Fibroblast of mammary gland (primary cell): ENCODE results near the gene ILDR2.

Source experiments
- DNase-seq: peaks from one replicate; pipeline ENCODE4 v3.0.0-alpha.2; 2010; ENCODE audit warnings: low read depth
- H3K4me3 ChIP-seq: 2 replicates; pipeline ENCODE4 v1.5.1; 2011; ENCODE audit warnings: low read depth, mild to moderate bottlenecking, low read length, moderate library complexity; ENCODE audit not compliant: control insufficient read depth
- CTCF ChIP-seq: conservative IDR thresholded peaks from 2 replicates; pipeline ENCODE4 v1.5.1; 2011; ENCODE audit warnings: low read depth, low read length, inconsistent platforms; ENCODE audit not compliant: control insufficient read depth, insufficient read depth

The ILDR2 gene

DNA sequence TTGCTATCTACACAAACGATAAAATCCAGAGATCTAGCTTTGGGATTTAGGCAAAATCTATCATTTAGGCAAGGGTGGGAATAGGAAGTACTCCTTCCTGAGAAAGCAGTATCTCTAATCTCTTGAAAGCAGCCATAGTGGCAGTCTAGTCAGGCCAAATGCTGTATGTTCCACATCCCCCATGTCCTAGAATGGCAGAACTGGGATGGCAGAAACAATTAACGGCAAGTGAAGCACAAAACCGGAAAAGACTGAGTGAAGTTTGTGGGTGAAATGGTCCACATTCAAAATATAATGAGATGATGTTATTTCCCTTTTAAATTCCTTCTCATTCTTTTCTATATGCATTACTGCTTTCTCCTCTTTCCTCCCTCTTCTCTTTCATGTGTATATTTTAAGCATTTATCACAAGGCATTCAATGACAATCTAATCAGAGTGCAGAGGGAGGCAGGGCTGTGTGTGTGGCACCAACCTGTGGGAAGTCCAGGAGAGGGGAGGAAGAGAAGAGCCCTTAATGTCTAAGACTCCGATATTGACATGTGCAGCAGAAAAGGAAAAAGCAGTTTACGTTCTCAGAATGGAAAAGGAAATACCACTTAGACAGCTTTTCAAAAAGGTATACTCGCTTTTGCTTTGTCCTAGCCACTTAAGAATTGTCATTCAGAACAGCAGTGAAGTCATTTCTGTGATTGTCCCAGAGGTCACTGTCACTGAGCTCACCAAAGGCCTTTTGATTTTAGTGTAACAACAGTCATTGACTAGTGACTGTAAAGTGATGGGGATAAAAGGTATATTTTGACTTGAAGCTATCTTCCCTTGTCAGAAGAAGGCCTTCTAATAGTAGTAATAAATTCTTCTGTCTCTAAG lies 57.0 kb downstream of the ILDR2 start:
- TF ChIP-seq CTCF: no peak
- no peak for DNase-seq
- no peak overlapping the region for H3K4me3 ChIP-seq

- H3K4me3 ChIP-seq: no peak overlapping the region
- peak; percentile 62 for DNase-seq
Measured at GRCh38 chr1:166915941-166916340, 59.4 kb downstream of the ILDR2 start.

GRCh38 chr1:166915042-166915441 lies 60.3 kb downstream of the ILDR2 start:
- no peak for DNase-seq
- no peak overlapping the region for H3K4me3 ChIP-seq
- TF ChIP-seq CTCF: no peak

More at GRCh38 chr1:166915941-166916340, 59.4 kb downstream of the ILDR2 start:
- no peak for TF ChIP-seq CTCF

GRCh38 chr1:166914111-166914510 lies 61.2 kb downstream of the ILDR2 start:
- no peak for DNase-seq

DNA sequence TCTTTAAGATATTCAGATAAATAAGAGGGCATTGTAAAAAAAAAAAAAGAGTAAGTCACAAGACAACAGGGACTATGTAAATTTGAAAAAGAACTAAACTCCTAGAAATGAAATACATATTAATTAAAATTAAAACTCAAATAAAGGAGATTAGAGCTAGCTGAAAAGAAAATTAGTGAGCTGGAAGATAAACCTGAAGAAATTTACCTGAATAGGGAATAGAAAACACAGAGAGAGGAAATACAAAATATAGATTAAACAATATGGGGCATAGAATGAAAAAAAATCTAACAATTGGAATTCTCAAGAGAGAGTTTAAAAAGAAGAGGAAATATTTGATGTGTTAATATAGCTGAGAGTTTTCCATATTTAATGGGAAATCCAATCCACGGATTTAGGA lies 63.7 kb downstream of the ILDR2 start:
- no peak overlapping the region for H3K4me3 ChIP-seq
- DNase-seq: no peak
- TF ChIP-seq CTCF: no peak

More at GRCh38 chr1:166914111-166914510, 61.2 kb downstream of the ILDR2 start:
- no peak overlapping the region for H3K4me3 ChIP-seq
- TF ChIP-seq CTCF: no peak

DNA sequence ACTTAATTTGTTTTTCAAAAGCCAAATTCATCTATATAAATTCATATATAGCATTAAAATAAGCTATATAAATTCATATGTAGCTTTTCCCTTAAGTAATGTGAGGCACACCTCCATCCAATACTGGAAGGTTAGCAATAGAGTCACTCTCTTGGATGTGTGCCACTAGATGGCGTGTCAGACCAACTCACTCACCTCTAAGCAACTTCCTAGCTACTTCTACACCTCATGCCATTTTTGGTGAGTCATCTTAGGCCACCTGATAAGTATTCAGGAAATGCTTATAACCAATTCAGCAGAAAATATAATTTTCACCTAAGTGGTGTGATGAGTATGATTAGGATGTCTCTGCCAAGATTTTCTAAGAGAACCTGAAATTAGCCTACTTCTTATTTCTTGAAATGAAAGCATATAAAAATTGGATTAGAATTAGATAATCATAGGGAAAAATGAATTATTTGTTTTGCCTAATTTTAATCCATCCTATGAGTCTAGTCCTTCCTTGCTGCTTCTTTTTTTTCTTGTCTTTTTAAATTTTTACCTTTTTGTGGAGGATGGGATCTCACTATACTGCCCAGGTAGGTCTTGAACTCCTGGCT lies 64.8 kb downstream of the ILDR2 start:
- peak; percentile 61 for TF ChIP-seq CTCF
- DNase-seq: peak; percentile 83
- H3K4me3 ChIP-seq: no peak overlapping the region
